GM12874 (cell line): ENCODE data around the gene NF2.

Experiments used
- CTCF ChIP-seq: IDR thresholded peaks from 2 replicates; pipeline ENCODE4 v1.5.1; 2011; ENCODE audit warnings: low read depth, mild to moderate bottlenecking, control low read depth, low read length, moderate library complexity; ENCODE audit not compliant: insufficient read depth

Gene NF2

GRCh38 chr22:29739346-29739875 lies 136.0 kb downstream of the NF2 start:
- no peak for TF ChIP-seq CTCF

GRCh38 chr22:29740216-29740615 lies 136.8 kb downstream of the NF2 start:
- no peak for TF ChIP-seq CTCF

- TF ChIP-seq CTCF, result no peak
Observed at GRCh38 chr22:29741926-29742325, 138.5 kb downstream of the NF2 start.

- TF ChIP-seq CTCF, result no peak
Observed at GRCh38 chr22:29742326-29742725, 138.9 kb downstream of the NF2 start.

- TF ChIP-seq CTCF, result no peak
Observed at GRCh38 chr22:29744902-29745301, 141.5 kb downstream of the NF2 start.

GRCh38 chr22:29747832-29748231 lies 144.4 kb downstream of the NF2 start:
- no peak for TF ChIP-seq CTCF
